Neural cell (in vitro differentiated cells): ENCODE measurements around the gene PTOV1.

Experiments used
- CTCF ChIP-seq: fragments of 450-650 bp; IDR thresholded peaks from 2 replicates; pipeline ENCODE4 v1.5.1; 2014; ENCODE audit warnings: antibody characterized with exemption, mild to moderate bottlenecking, moderate library complexity; ENCODE audit not compliant: poor library complexity, severe bottlenecking
- EP300 ChIP-seq: fragments of 450-650 bp; conservative IDR thresholded peaks from 2 replicates; pipeline ENCODE4 v1.6.1; 2014; ENCODE audit warnings: antibody characterized with exemption, mild to moderate bottlenecking, moderate library complexity; ENCODE audit not compliant: poor library complexity, severe bottlenecking
- POLR2AphosphoS5 ChIP-seq: IDR thresholded peaks from 2 replicates; pipeline ENCODE4 v1.6.1; 2012
- RAD21 ChIP-seq: fragments of 450-650 bp; conservative IDR thresholded peaks from 2 replicates; pipeline ENCODE4 v1.6.1; 2014; ENCODE audit warnings: antibody characterized with exemption, mild to moderate bottlenecking, moderate library complexity
- SMC3 ChIP-seq: fragments of 450-650 bp; conservative IDR thresholded peaks from 2 replicates; pipeline ENCODE4 v1.6.1; 2014; ENCODE audit warnings: antibody characterized with exemption, mild to moderate bottlenecking, moderate library complexity; ENCODE audit not compliant: poor library complexity

- TF ChIP-seq CTCF (no peak), POLR2AphosphoS5 (no peak), RAD21 (no peak), EP300 (no peak), SMC3 (no peak)
Measured at GRCh38 chr19:49880162-49880869, 29.4 kb downstream of the PTOV1 start.
